GM12878 (cell line): ENCODE measurements around the gene PPDPF.

ENCODE experiments used
- CHD4 ChIP-seq: fragments of 200-600 bp; sonication (generic); IDR thresholded peaks from 2 replicates; pipeline ENCODE4 v1.6.1; 2016; ENCODE audit warnings: mild to moderate bottlenecking
- TF ChIP-seq, protein P1 (sequence below): fragments of 450-650 bp; IDR thresholded peaks from 2 replicates; pipeline ENCODE4 v1.6.1; 2017; ENCODE audit warnings: mild to moderate bottlenecking, low read depth, inconsistent platforms; ENCODE audit not compliant: poor library complexity, severe bottlenecking

DNA sequence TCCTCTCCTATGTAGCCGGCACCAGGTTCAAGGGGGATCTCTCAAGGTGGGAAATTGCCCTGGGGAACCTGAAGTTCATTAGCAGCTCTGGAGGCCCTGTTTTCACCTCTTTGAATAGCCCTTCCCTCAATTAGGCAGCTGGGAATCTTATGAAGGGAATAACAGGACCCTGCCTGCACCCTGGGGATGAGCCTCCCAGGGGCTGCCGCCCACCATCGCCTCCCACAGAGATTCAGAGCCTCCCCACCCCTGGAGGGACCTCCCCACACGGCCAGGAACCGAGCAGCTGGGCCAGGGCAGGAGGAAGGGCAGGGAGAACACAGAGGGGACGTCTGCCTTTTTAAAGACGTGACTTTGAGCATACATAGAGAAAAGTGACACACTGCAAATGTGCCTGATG lies 17.0 kb upstream of the PPDPF start:
- TF ChIP-seq CHD4, result no peak
- TF ChIP-seq, protein P1, sequence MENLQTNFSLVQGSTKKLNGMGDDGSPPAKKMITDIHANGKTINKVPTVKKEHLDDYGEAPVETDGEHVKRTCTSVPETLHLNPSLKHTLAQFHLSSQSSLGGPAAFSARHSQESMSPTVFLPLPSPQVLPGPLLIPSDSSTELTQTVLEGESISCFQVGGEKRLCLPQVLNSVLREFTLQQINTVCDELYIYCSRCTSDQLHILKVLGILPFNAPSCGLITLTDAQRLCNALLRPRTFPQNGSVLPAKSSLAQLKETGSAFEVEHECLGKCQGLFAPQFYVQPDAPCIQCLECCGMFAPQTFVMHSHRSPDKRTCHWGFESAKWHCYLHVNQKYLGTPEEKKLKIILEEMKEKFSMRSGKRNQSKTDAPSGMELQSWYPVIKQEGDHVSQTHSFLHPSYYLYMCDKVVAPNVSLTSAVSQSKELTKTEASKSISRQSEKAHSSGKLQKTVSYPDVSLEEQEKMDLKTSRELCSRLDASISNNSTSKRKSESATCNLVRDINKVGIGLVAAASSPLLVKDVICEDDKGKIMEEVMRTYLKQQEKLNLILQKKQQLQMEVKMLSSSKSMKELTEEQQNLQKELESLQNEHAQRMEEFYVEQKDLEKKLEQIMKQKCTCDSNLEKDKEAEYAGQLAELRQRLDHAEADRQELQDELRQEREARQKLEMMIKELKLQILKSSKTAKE, result no peak
